Stomach (tissue), 9 donors: ENCODE measurements around the gene AFF1. TPM values are rescaled to one million over a fixed set of nuclear protein-coding genes. Genes with fewer than 3 reads are reported as not detected.

ENCODE experiments used
- DNase-seq, 2 donors: peaks; one replicate each; pipeline versions ENCODE4 v3.0.0 to v3.0.0-alpha.2; 2013 to 2019
- H3K27ac ChIP-seq, 5 donors: fragments of 200-600 bp in 4 of 5; sonication (generic) in 4 of 5; one replicate each; pipeline ENCODE4 v1.5.1; 2013 to 2019; ENCODE audit warnings: mild to moderate bottlenecking in 1 of 5, moderate library complexity in 1 of 5
- H3K27me3 ChIP-seq, 3 donors: fragments of 200-600 bp; sonication (generic); one replicate each; pipeline ENCODE4 v1.5.1; 2017 to 2019; ENCODE audit warnings: mixed run types in 1 of 3
- H3K36me3 ChIP-seq, 4 donors: fragments of 200-600 bp; sonication (generic); 1 replicate in 3 of 4; 2 replicates in 1 of 4; pipeline ENCODE4 v1.5.1; 2016 to 2019
- H3K4me1 ChIP-seq, 4 donors: fragments of 200-600 bp; sonication (generic); one replicate each; pipeline ENCODE4 v1.5.1; 2016 to 2019
- H3K4me3 ChIP-seq, 4 donors: fragments of 200-600 bp; sonication (generic) in 3 of 4; one replicate each; pipeline ENCODE4 v1.5.1; 2016 to 2019; ENCODE audit warnings: mild to moderate bottlenecking in 1 of 4
- H3K9me3 ChIP-seq, 4 donors: fragments of 200-600 bp; sonication (generic); one replicate each; pipeline ENCODE4 v1.5.1; 2016 to 2019
- EP300 ChIP-seq: sonication (generic); formaldehyde crosslinking; IDR thresholded peaks from one replicate; pipeline ENCODE4 v1.6.1; 2017; ENCODE audit warnings: antibody characterized with exemption
- POLR2A ChIP-seq, 4 donors: fragments of 450-650 bp; IDR thresholded peaks; one replicate each; pipeline ENCODE4 v1.6.1; 2016; ENCODE audit warnings: antibody characterized with exemption in 4 of 4, control low read depth in 2 of 4, mild to moderate bottlenecking in 1 of 4, moderate library complexity in 1 of 4
- POLR2AphosphoS5 ChIP-seq, 3 donors: sonication (generic); formaldehyde crosslinking; IDR thresholded peaks; one replicate each; pipeline ENCODE4 v1.6.1; 2016; ENCODE audit warnings: antibody characterized with exemption in 3 of 3
- WGBS, 5 donors: extraction: QIAGEN DNeasy Blood & Tissue Kit in 3 of 5; methylation state at CpG; one replicate each; pipeline versions ENCODE4 v1.1.5 to v1.1.7; 2013 to 2018; 5-methylcytosine and 5-hydroxymethylcytosine counted together
- intact Hi-C: fragments of 100-400 bp; cut with DNase I; formaldehyde crosslinking; loops from one replicate; pipeline ENCODE4 v1.15.1; 2023; ENCODE audit warnings: low total_unique reads
- polyA plus RNA-seq, 3 donors: library from polyadenylated mRNA; stranded (reverse); fragments of 200-250 nt; gene quantifications; one replicate each; pipeline ENCODE4 v1.2.3, GENCODE V29; 2013
- total RNA-seq, 5 donors: library from RNA; depleted of rRNA; stranded (reverse); fragments of >200 nt; gene quantifications; one replicate each; pipeline versions ENCODE4 v1.1.0 to v1.2.3, GENCODE V29; 2014 to 2016
- TF ChIP-seq, protein P1 (sequence below), 7 experiments: fragments of 450-650 bp in 4 of 7; fragments of 200-600 bp in 3 of 7; sonication (generic) in 3 of 7; IDR thresholded peaks; one replicate each; pipeline ENCODE4 v1.5.1; 2016 to 2019; ENCODE audit warnings: antibody characterized with exemption in 7 of 7, control low read depth in 2 of 7, mild to moderate bottlenecking in 1 of 7
- donor health status: healthy with polysubstance abuse.
- donor health status: Bipolar disorder and iron deficiency.
- donor health status: healthy.

The AFF1 gene
- total and polyA plus RNA-seq, 8 donors = 6.9 to 177 (median 59.1) TPM

DNA sequence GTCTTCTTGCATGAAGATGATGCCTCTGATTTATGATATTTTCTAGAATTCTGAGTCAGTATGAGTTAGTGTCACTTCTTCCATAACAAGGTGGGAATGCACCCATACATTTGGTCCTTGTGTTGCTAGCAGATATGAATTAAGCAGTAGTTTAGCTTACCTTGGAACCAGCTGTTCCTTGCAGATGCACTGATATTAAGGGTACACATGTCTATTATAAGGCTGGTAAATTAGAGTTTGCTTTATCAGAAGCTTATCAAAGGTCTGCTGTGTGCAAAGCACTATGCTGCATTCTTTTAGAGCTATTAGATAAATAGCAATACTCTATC is 36.5 kb downstream of the AFF1 start:
- Histone ChIP-seq H3K9me3 (no peaks in the 10 kb centered on the region), H3K27ac (peak overlapping the region in 1 of 5 donors; percentile 29), H3K36me3 (no peaks in the 10 kb centered on the region), H3K4me1 (peaks cover 37 to 73% (median 57%) of the 10 kb centered on the region in 4 donors), H3K27me3 (no peaks in the 10 kb centered on the region), H3K4me3 (no peak overlapping the region)
- no peak for TF ChIP-seq POLR2A (IDR thresholded peaks at IDR 0.05)
- TF ChIP-seq, protein P1, sequence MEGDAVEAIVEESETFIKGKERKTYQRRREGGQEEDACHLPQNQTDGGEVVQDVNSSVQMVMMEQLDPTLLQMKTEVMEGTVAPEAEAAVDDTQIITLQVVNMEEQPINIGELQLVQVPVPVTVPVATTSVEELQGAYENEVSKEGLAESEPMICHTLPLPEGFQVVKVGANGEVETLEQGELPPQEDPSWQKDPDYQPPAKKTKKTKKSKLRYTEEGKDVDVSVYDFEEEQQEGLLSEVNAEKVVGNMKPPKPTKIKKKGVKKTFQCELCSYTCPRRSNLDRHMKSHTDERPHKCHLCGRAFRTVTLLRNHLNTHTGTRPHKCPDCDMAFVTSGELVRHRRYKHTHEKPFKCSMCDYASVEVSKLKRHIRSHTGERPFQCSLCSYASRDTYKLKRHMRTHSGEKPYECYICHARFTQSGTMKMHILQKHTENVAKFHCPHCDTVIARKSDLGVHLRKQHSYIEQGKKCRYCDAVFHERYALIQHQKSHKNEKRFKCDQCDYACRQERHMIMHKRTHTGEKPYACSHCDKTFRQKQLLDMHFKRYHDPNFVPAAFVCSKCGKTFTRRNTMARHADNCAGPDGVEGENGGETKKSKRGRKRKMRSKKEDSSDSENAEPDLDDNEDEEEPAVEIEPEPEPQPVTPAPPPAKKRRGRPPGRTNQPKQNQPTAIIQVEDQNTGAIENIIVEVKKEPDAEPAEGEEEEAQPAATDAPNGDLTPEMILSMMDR (IDR thresholded peaks at IDR 0.05) = no peak
- no peak for TF ChIP-seq EP300
- no peak for TF ChIP-seq POLR2AphosphoS5 (IDR thresholded peaks at IDR 0.05)
- intact Hi-C loops = no loop called here
- DNase-seq = no peak

DNA sequence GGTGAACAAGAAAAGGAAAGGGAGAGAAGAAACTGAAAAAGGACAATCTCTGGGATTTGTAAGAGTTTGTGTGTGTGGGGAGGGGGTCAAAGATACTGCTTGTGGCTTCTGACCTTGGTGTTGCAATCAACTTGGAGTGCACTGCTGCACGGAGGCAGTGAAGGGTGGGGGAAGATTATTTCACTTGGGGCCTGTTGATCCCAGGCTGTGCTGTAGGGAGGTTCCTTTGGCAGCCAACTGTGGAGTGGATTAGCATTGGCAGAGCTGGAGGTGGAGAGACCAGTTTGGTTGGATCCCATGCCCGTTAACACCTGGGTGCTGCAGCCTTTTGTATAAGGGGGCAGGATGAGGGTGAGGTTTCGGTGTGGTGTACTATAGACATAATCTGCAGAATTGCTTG is 38.2 kb downstream of the AFF1 start:
- peak overlapping the region; percentile 35 to 70 (median 55) for H3K27ac ChIP-seq
- H3K27me3 ChIP-seq = no peaks in the 10 kb centered on the region
- H3K36me3 ChIP-seq = no peaks in the 10 kb centered on the region
- DNase-seq = peak; percentile 75 to 78
- H3K4me1 ChIP-seq = peaks cover 37 to 78% (median 59%) of the 10 kb centered on the region in 4 donors
- intact Hi-C loops = no loop called here
- H3K4me3 ChIP-seq = no peak overlapping the region
- H3K9me3 ChIP-seq = no peaks in the 10 kb centered on the region
- TF ChIP-seq EP300 = no peak
- TF ChIP-seq POLR2AphosphoS5 (IDR thresholded peaks at IDR 0.05) = peak in 1 of 3 donors; percentile 48
- WGBS, 5 donors = 24 to 50% (median 30%) methylated on average over 3 of the region's 3 CpGs

DNA sequence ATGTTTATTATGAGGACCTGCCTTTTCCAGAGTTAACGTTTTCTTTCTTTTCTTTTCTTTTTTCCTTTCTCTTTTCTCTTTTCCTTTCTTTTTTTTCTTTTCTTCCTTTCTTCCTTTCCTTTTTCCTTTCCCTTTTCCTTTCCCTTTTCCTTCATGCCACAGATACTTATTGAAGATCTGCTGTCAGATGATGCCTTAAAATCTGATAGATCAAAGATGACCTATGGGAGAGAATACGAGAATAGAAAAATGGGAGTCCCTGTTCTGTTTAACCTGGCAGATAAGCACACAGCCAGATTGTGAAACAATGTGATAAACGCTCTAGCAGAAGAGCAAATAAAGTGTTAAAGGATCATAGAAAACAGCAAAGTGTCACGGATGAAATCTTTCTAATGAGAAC is 38.9 kb downstream of the AFF1 start:
- H3K4me3 ChIP-seq = no peak overlapping the region
- WGBS, 5 donors = 29 to 42% (median 32%) methylated on average over 4 of the region's 4 CpGs
- intact Hi-C loops = no loop called here
- TF ChIP-seq EP300 = no peak
- H3K36me3 ChIP-seq = no peaks in the 10 kb centered on the region
- no peak overlapping the region for H3K27ac ChIP-seq
- DNase-seq = no peak
- no peaks in the 10 kb centered on the region for H3K9me3 ChIP-seq
- no peaks in the 10 kb centered on the region for H3K27me3 ChIP-seq
- H3K4me1 ChIP-seq = peaks cover 37 to 73% (median 59%) of the 10 kb centered on the region in 4 donors

DNA sequence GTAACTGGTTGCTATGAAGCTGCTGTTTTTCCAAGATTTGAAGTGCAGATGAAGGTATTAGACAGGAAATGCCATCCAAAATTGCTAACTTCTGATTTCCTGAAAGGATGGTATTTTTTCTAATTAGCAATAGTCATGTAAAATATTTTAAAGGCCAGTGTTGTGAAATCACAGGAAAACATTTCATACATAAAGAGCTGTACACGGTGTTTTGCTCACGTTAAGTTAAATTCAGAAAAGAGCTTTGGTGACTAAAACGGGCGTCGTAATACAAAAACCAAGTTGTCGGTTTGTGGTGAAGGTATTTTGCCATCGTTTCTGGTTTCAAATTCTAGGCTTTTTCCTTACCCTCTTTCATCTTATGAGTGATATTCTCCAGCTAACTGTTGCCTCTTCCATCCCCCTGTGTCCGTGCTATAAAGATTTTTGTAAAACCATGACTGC is 39.8 kb downstream of the AFF1 start:
- Histone ChIP-seq H3K27me3 (no peaks in the 10 kb centered on the region), H3K27ac (no peak overlapping the region), H3K36me3 (no peaks in the 10 kb centered on the region), H3K4me3 (no peak overlapping the region), H3K4me1 (peaks cover 37 to 75% (median 60%) of the 10 kb centered on the region in 4 donors), H3K9me3 (no peaks in the 10 kb centered on the region)
- DNase-seq = no peak
- 64 to 74% (median 71%) methylated on average over 8 of the region's 8 CpGs for WGBS, 5 donors
- intact Hi-C loops = no loop called here
- TF ChIP-seq POLR2AphosphoS5 (IDR thresholded peaks at IDR 0.05) (no peak), EP300 (no peak), POLR2A (IDR thresholded peaks at IDR 0.05) (no peak)
- TF ChIP-seq, protein P1 (IDR thresholded peaks at IDR 0.05) = no peak

DNA sequence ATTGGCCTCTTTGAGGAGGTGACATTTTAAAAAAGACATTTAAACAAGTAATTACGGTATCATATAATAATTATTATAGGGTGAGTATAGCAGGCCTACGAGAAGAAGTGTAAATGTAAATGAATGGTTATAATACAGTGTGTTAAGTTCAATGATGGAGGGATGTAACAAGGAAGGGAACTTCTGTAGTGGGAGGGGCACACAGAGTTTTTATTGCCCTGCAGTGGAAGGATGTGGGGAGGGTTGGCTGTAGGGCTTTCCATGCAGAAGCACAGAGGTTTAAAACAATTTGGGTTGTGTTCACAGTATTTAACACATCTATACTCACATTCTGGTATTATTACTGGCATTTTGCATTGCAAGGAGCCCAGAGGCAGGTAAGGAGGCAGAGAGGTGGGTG is 41.1 kb downstream of the AFF1 start:
- H3K27ac ChIP-seq = no peak overlapping the region
- 88 to 98% (median 95%) methylated on average over 2 of the region's 2 CpGs for WGBS, 5 donors
- no peak overlapping the region for H3K4me3 ChIP-seq
- no peak for DNase-seq
- H3K27me3 ChIP-seq = no peaks in the 10 kb centered on the region
- H3K9me3 ChIP-seq = no peaks in the 10 kb centered on the region
- TF ChIP-seq, protein P1 (IDR thresholded peaks at IDR 0.05) = no peak
- TF ChIP-seq POLR2AphosphoS5 (IDR thresholded peaks at IDR 0.05) = no peak
- no peak for TF ChIP-seq EP300
- H3K4me1 ChIP-seq = peaks cover 28 to 65% (median 49%) of the 10 kb centered on the region in 4 donors
- intact Hi-C loops = no loop called here
- no peaks in the 10 kb centered on the region for H3K36me3 ChIP-seq
